Astrocyte (in vitro differentiated cells and primary cell): ENCODE data around the gene DOC2A. TPM values are rescaled to one million over a fixed set of nuclear protein-coding genes. Genes with fewer than 3 reads are reported as not detected.
A peak's percentile ranks its signal among the peaks of the same experiment; 100 is the strongest.

Source experiments
- DNase-seq: peaks from one replicate; pipeline ENCODE4 v3.0.0-alpha.2; 2010; ENCODE audit warnings: low read depth
- FAIRE-seq: peaks from 2 replicates; lab custom pipeline; 2011; peaks lifted over from hg19 to GRCh38; lab: Jason Lieb, UNC
- H2AFZ ChIP-seq: 2 replicates; pipeline ENCODE4 v1.6.0; 2012; ENCODE audit warnings: low read depth, low read length, inconsistent platforms
- H3K27ac ChIP-seq: 2 replicates; pipeline ENCODE4 v1.5.1; 2011; ENCODE audit warnings: low read depth, low read length, inconsistent platforms
- H3K27me3 ChIP-seq: 2 replicates; pipeline ENCODE4 v1.6.0; 2011; ENCODE audit warnings: low read length, inconsistent platforms; ENCODE audit not compliant: insufficient read depth
- H3K36me3 ChIP-seq: 2 replicates; pipeline ENCODE4 v1.5.1; 2011; ENCODE audit warnings: low read length, inconsistent platforms; ENCODE audit not compliant: insufficient read depth
- H3K4me1 ChIP-seq: 2 replicates; pipeline ENCODE4 v1.5.1; 2011; ENCODE audit warnings: low read length, inconsistent platforms; ENCODE audit not compliant: insufficient read depth
- H3K4me2 ChIP-seq: 2 replicates; pipeline ENCODE4 v1.6.0; 2012; ENCODE audit warnings: low read length, inconsistent platforms
- H3K4me3 ChIP-seq: 2 replicates; pipeline ENCODE4 v1.5.1; 2011; ENCODE audit warnings: low read depth, mild to moderate bottlenecking, low read length, inconsistent platforms; ENCODE audit not compliant: insufficient read depth
- H3K79me2 ChIP-seq: 2 replicates; pipeline ENCODE4 v1.6.0; 2012; ENCODE audit warnings: mild to moderate bottlenecking, low read length, inconsistent platforms; ENCODE audit not compliant: insufficient read depth
- H3K9ac ChIP-seq: 2 replicates; pipeline ENCODE4 v1.6.0; 2012; ENCODE audit warnings: mild to moderate bottlenecking, low read length, inconsistent platforms
- H3K9me3 ChIP-seq: 2 replicates; pipeline ENCODE4 v1.5.1; 2012; ENCODE audit warnings: low read depth, mild to moderate bottlenecking, low read length, inconsistent platforms; ENCODE audit not compliant: insufficient read depth
- H4K20me1 ChIP-seq: 2 replicates; pipeline ENCODE4 v1.6.0; 2012; ENCODE audit warnings: low read length, inconsistent platforms; ENCODE audit not compliant: insufficient read depth
- H3K27ac Mint-ChIP-seq: one replicate; pipeline ENCODE4 v1.8.0; 2021; ENCODE audit warnings: mild to moderate bottlenecking, mixed read lengths; ENCODE audit not compliant: unreplicated experiment
- H3K27me3 Mint-ChIP-seq: one replicate; pipeline ENCODE4 v1.8.0; 2021; ENCODE audit warnings: low read depth, mixed read lengths; ENCODE audit not compliant: unreplicated experiment
- H3K36me3 Mint-ChIP-seq: one replicate; pipeline ENCODE4 v1.8.0; 2021; ENCODE audit warnings: low read depth, mixed read lengths; ENCODE audit not compliant: unreplicated experiment
- H3K4me1 Mint-ChIP-seq: one replicate; pipeline ENCODE4 v1.8.0; 2021; ENCODE audit warnings: low read depth, mixed read lengths; ENCODE audit not compliant: unreplicated experiment
- H3K4me3 Mint-ChIP-seq: one replicate; pipeline ENCODE4 v1.8.0; 2021; ENCODE audit warnings: mild to moderate bottlenecking, moderate library complexity, mixed read lengths; ENCODE audit not compliant: unreplicated experiment
- H3K9me3 Mint-ChIP-seq: one replicate; pipeline ENCODE4 v1.8.0; 2021; ENCODE audit warnings: mild to moderate bottlenecking, mixed read lengths; ENCODE audit not compliant: unreplicated experiment
- EZH2 ChIP-seq: IDR thresholded peaks from 2 replicates; pipeline ENCODE4 v1.6.1; 2012; ENCODE audit warnings: mild to moderate bottlenecking, low read length, inconsistent platforms; ENCODE audit not compliant: insufficient read depth
- total RNA-seq: library from RNA; stranded (reverse); gene quantifications from 2 replicates; pipeline ENCODE4 v1.2.1, GENCODE V29; 2021
- TF ChIP-seq, protein P1 (sequence below): IDR thresholded peaks from 2 replicates; pipeline ENCODE4 v1.5.1; 2011; ENCODE audit warnings: low read depth, mild to moderate bottlenecking, inconsistent platforms, low read length, moderate library complexity; ENCODE audit not compliant: insufficient read depth

The DOC2A gene
- total RNA-seq, 1 donor from 2014 or later = 0.89 TPM

GRCh38 chr16:29975811-29976511 is 34.9 kb downstream of the DOC2A start:
- H3K4me2 ChIP-seq = peak overlapping the region; percentile 95
- H3K27me3 ChIP-seq = no peaks in the 10 kb centered on the region
- FAIRE-seq = no peak
- peak overlapping the region; percentile 82 for H3K4me3 ChIP-seq
- peak overlapping the region; percentile 27 for H3K27ac Mint-ChIP-seq
- H4K20me1 ChIP-seq = peaks cover 61% of the 10 kb centered on the region
- H3K36me3 Mint-ChIP-seq = peaks cover 37% of the 10 kb centered on the region
- TF ChIP-seq, protein P1, sequence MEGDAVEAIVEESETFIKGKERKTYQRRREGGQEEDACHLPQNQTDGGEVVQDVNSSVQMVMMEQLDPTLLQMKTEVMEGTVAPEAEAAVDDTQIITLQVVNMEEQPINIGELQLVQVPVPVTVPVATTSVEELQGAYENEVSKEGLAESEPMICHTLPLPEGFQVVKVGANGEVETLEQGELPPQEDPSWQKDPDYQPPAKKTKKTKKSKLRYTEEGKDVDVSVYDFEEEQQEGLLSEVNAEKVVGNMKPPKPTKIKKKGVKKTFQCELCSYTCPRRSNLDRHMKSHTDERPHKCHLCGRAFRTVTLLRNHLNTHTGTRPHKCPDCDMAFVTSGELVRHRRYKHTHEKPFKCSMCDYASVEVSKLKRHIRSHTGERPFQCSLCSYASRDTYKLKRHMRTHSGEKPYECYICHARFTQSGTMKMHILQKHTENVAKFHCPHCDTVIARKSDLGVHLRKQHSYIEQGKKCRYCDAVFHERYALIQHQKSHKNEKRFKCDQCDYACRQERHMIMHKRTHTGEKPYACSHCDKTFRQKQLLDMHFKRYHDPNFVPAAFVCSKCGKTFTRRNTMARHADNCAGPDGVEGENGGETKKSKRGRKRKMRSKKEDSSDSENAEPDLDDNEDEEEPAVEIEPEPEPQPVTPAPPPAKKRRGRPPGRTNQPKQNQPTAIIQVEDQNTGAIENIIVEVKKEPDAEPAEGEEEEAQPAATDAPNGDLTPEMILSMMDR = no peak
- no peak for TF ChIP-seq EZH2
- H3K9me3 ChIP-seq = peaks cover 3% of the 10 kb centered on the region
- no peak overlapping the region for H3K27ac ChIP-seq
- DNase-seq = no peak
- H3K4me1 Mint-ChIP-seq = peaks cover 17% of the 10 kb centered on the region
- H3K9me3 Mint-ChIP-seq = peaks cover 3% of the 10 kb centered on the region
- peaks cover 23% of the 10 kb centered on the region for H3K4me1 ChIP-seq
- peaks cover 33% of the 10 kb centered on the region for H3K36me3 ChIP-seq
- no peaks in the 10 kb centered on the region for H3K27me3 Mint-ChIP-seq
- peaks cover 57% of the 10 kb centered on the region for H3K79me2 ChIP-seq
- no peak overlapping the region for H2AFZ ChIP-seq
- H3K9ac ChIP-seq = peak overlapping the region; percentile 92
- H3K4me3 Mint-ChIP-seq = peak overlapping the region; percentile 88

- Histone ChIP-seq H3K27ac (no peak overlapping the region), H3K9ac (peak overlapping the region; percentile 92), H3K4me2 (peak overlapping the region; percentile 95), H3K27me3 (no peaks in the 10 kb centered on the region), H3K79me2 (peaks cover 54% of the 10 kb centered on the region), H2AFZ (no peak overlapping the region), H4K20me1 (peaks cover 57% of the 10 kb centered on the region), H3K4me3 (peak overlapping the region; percentile 82), H3K9me3 (peaks cover 3% of the 10 kb centered on the region), H3K36me3 (peaks cover 25% of the 10 kb centered on the region), H3K4me1 (peaks cover 23% of the 10 kb centered on the region)
- peaks cover 35% of the 10 kb centered on the region for H3K36me3 Mint-ChIP-seq
- TF ChIP-seq, protein P1 = no peak
- TF ChIP-seq EZH2 = no peak
- H3K27ac Mint-ChIP-seq = peak overlapping the region; percentile 69
- FAIRE-seq (no peak), DNase-seq (no peak)
- peaks cover 3% of the 10 kb centered on the region for H3K9me3 Mint-ChIP-seq
- H3K27me3 Mint-ChIP-seq = no peaks in the 10 kb centered on the region
- peaks cover 17% of the 10 kb centered on the region for H3K4me1 Mint-ChIP-seq
- H3K4me3 Mint-ChIP-seq = peak overlapping the region; percentile 88
Observed at GRCh38 chr16:29975134-29975538, 35.7 kb downstream of the DOC2A start.
